Suprapubic skin (tissue), 3 donors: Measurements from ENCODE around the gene TGM1.

Experiments used
- CTCF ChIP-seq, 2 donors: fragments of 200-600 bp in 1 of 2; fragments of 450-650 bp in 1 of 2; sonication (generic) in 1 of 2; IDR thresholded peaks; one replicate each; pipeline ENCODE4 v1.5.1; 2016 to 2019; ENCODE audit warnings: antibody characterized with exemption in 2 of 2, mild to moderate bottlenecking in 1 of 2, moderate library complexity in 1 of 2
- POLR2A ChIP-seq, 2 donors: fragments of 450-650 bp; IDR thresholded peaks; one replicate each; pipeline ENCODE4 v1.6.1; 2017; ENCODE audit warnings: antibody characterized with exemption in 2 of 2, mild to moderate bottlenecking in 2 of 2, moderate library complexity in 2 of 2

GRCh38 chr14:24260026-24260779, 2.8 kb downstream of the TGM1 start:
- TF ChIP-seq CTCF (IDR thresholded peaks at IDR 0.05) (no peak), POLR2A (IDR thresholded peaks at IDR 0.05) (no peak)
